GM12878 (cell line): Measurements from ENCODE around the gene MAGI1. TPM values are rescaled to one million over a fixed set of nuclear protein-coding genes. Genes with fewer than 3 reads are reported as not detected.

ENCODE experiments used
- ATAC-seq: fragments of 200-7000 bp; cut with Tn5 transposase; 3 replicates; pipeline ENCODE4 v1.9.1; 2020; ENCODE audit warnings: mild to moderate bottlenecking, moderate library complexity
- BruUV-seq: library from RNA; stranded (reverse); fragments of 400-500 nt; replicated peaks from 2 replicates; lab custom pipeline; 2021; lab: Mats Ljungman, UMichigan
- CTCF ChIA-PET: fragments of 300-600 bp; sonication (Branson Sonifier 250); formaldehyde crosslinking; extraction: SDS; loops from one replicate; lab custom pipeline; 2021; ENCODE audit warnings: inconsistent platforms; lab: Yijun Ruan, JAX
- POLR2A ChIA-PET: fragments of 350-600 bp; formaldehyde crosslinking; extraction: SDS; loops from one replicate; lab custom pipeline; 2021; ENCODE audit warnings: inconsistent platforms; lab: Charles Lee
- RAD21 ChIA-PET: fragments of 300-600 bp; sonication (Branson Sonifier 250); formaldehyde crosslinking; loops from one replicate; lab custom pipeline; 2023; ENCODE audit warnings: antibody characterized with exemption; ENCODE audit not compliant: unreplicated experiment; lab: Charles Lee
- SMC1A ChIA-PET: fragments of 300-600 bp; sonication (Branson Sonifier 250); formaldehyde crosslinking; loops from one replicate; lab custom pipeline; 2023; ENCODE audit not compliant: unreplicated experiment, uncharacterized antibody; lab: Charles Lee
- DNase-seq: peaks from one replicate; pipeline ENCODE4 v3.0.0-alpha.2; 2011; ENCODE audit warnings: low read depth, low spot score
- FAIRE-seq: peaks from 3 replicates; lab custom pipeline; 2011; peaks lifted over from hg19 to GRCh38; lab: Jason Lieb, UNC
- H2AFZ ChIP-seq: 2 replicates; pipeline ENCODE4 v1.6.0; 2011; ENCODE audit warnings: low read depth, low read length, control low read depth; ENCODE audit not compliant: control insufficient read depth
- H3K27ac ChIP-seq: 2 replicates; pipeline ENCODE4 v1.5.1; 2011; ENCODE audit warnings: control low read depth; ENCODE audit not compliant: control insufficient read depth, insufficient read depth
- H3K27me3 ChIP-seq, 2 experiments: replicated peaks in 1 of 2; 2 replicates each; pipeline versions ENCODE4 v1.6.0 to v1.6.1; 2011; ENCODE audit warnings: low read length in 1 of 2; ENCODE audit not compliant: control insufficient read depth in 2 of 2, insufficient read depth in 2 of 2
- H3K36me3 ChIP-seq, 2 experiments: 2 replicates each; pipeline ENCODE4 v1.5.1; 2011; ENCODE audit warnings: low read length in 1 of 2; ENCODE audit not compliant: control insufficient read depth in 2 of 2, insufficient read depth in 2 of 2
- H3K4me1 ChIP-seq: 2 replicates; pipeline ENCODE4 v1.6.1; 2011; ENCODE audit warnings: mild to moderate bottlenecking, low read length, moderate library complexity, mixed read lengths; ENCODE audit not compliant: control insufficient read depth, insufficient read depth
- H3K4me2 ChIP-seq: 2 replicates; pipeline ENCODE4 v1.6.0; 2011; ENCODE audit warnings: control low read depth; ENCODE audit not compliant: control insufficient read depth, insufficient read depth
- H3K4me3 ChIP-seq: fragments of 200-600 bp; sonication (generic); 2 replicates; pipeline ENCODE4 v1.5.1; 2016
- H3K79me2 ChIP-seq: 2 replicates; pipeline ENCODE4 v1.6.0; 2011; ENCODE audit warnings: low read length; ENCODE audit not compliant: control insufficient read depth, insufficient read depth
- H3K9ac ChIP-seq: 2 replicates; pipeline ENCODE4 v1.8.0; 2011; ENCODE audit warnings: low read length, control low read depth, mixed read lengths; ENCODE audit not compliant: control insufficient read depth, insufficient read depth
- H3K9me3 ChIP-seq: replicated peaks from 3 replicates; pipeline ENCODE4 v1.5.1; 2011; ENCODE audit warnings: mild to moderate bottlenecking, low read length; ENCODE audit not compliant: control insufficient read depth, insufficient read depth
- H4K20me1 ChIP-seq: 2 replicates; pipeline ENCODE4 v1.6.0; 2011; ENCODE audit not compliant: control insufficient read depth, insufficient read depth
- BCL11A ChIP-seq: IDR thresholded peaks from 2 replicates; pipeline ENCODE4 v1.6.1; 2011; ENCODE audit warnings: low read depth, low read length
- BHLHE40 ChIP-seq, 2 experiments: fragments of 450-650 bp in 1 of 2; IDR thresholded peaks; 2 replicates each; pipeline ENCODE4 v1.6.1; 2011 to 2017; ENCODE audit warnings: low read depth in 2 of 2, borderline replicate concordance in 1 of 2, improper control_type of control experiment in 1 of 2, low read length in 1 of 2, mild to moderate bottlenecking in 1 of 2
- BMI1 ChIP-seq: fragments of 450-650 bp; IDR thresholded peaks from 2 replicates; pipeline ENCODE4 v1.6.1; 2016; ENCODE audit warnings: mild to moderate bottlenecking, moderate library complexity, borderline replicate concordance
- CEBPZ ChIP-seq: fragments of 150-350 bp; IDR thresholded peaks from 2 replicates; pipeline ENCODE4 v1.6.1; 2016; ENCODE audit warnings: low read depth, low read length
- HCFC1 ChIP-seq: fragments of 150-350 bp; IDR thresholded peaks from 2 replicates; pipeline ENCODE4 v1.6.1; 2014; ENCODE audit warnings: low read length
- JUNB ChIP-seq: IDR thresholded peaks from 2 replicates; pipeline ENCODE4 v1.6.1; 2016; ENCODE audit warnings: antibody characterized with exemption, mild to moderate bottlenecking
- MAX ChIP-seq: IDR thresholded peaks from 2 replicates; pipeline ENCODE4 v1.6.1; 2012; ENCODE audit warnings: low read depth, low read length, improper control_type of control experiment
- NFYB ChIP-seq: IDR thresholded peaks from 2 replicates; pipeline ENCODE4 v1.6.1; 2011; ENCODE audit warnings: low read depth, mild to moderate bottlenecking, low read length, improper control_type of control experiment, moderate library complexity; ENCODE audit not compliant: insufficient read depth
- REST ChIP-seq: IDR thresholded peaks from 2 replicates; pipeline ENCODE4 v1.6.1; 2012; ENCODE audit warnings: mild to moderate bottlenecking, low read depth, low read length
- SP1 ChIP-seq: IDR thresholded peaks from one replicate; pipeline ENCODE4 v1.6.1; 2011; ENCODE audit warnings: low read depth, low read length
- SRF ChIP-seq, 2 experiments: IDR thresholded peaks; 2 replicates each; pipeline ENCODE4 v1.6.1; 2011; ENCODE audit warnings: low read depth in 2 of 2, low read length in 2 of 2, mild to moderate bottlenecking in 1 of 2, moderate library complexity in 1 of 2
- SUZ12 ChIP-seq: fragments of 200-600 bp; sonication (generic); IDR thresholded peaks from one replicate; pipeline ENCODE4 v1.6.1; 2018; ENCODE audit warnings: antibody characterized with exemption, mild to moderate bottlenecking; ENCODE audit not compliant: unreplicated experiment
- ZBED1 ChIP-seq: IDR thresholded peaks from 2 replicates; pipeline ENCODE4 v1.6.1; 2016; ENCODE audit warnings: borderline replicate concordance
- WGBS: methylation state at CpG from one replicate; pipeline ENCODE4 v1.1.6; 2016; ENCODE audit warnings: low lambda C conversion rate; ENCODE audit not compliant: insufficient replicate concordance, insufficient coverage; ENCODE audit errors: missing lambda C conversion rate; 5-methylcytosine and 5-hydroxymethylcytosine counted together
- in situ Hi-C: fragments of 300-500 bp; cut with MboI; formaldehyde crosslinking; loops from 9 replicates; pipeline ENCODE4 v1.14.3; 2018; ENCODE audit warnings: mixed read lengths
- intact Hi-C: fragments of 100-400 bp; cut with micrococcal nuclease; formaldehyde crosslinking; loops from one replicate; pipeline ENCODE4 v1.14.2; 2022; ENCODE audit not compliant: unreplicated experiment
- polyA plus RNA-seq, 11 experiments: library from polyadenylated mRNA; depleted of rRNA in 4 of 11; unstranded in 6 of 11; stranded (reverse) in 5 of 11; fragments of >200 nt; fragmentation: Nextera tagmentation in 4 of 11; fragmentation: Illumina TruSeq in 1 of 11; extraction: Ambion mirVana in 4 of 11; extraction: Trizol in 1 of 11; gene quantifications; 1 replicate in 1 of 11; 2 replicates in 10 of 11; pipeline versions ENCODE4 v1.2.1 to v1.2.3, GENCODE V29; 2011 to 2016; ENCODE audit warnings: inconsistent platforms in 2 of 11, missing spikeins in 2 of 11, low read depth in 1 of 11
- total RNA-seq, 4 experiments: library from RNA; depleted of rRNA in 3 of 4; stranded (reverse); fragments of >200 nt in 3 of 4; fragmentation: Illumina TruSeq in 1 of 4; extraction: Trizol in 1 of 4; gene quantifications; 2 replicates each; pipeline versions ENCODE4 v1.2.1 to v1.2.3, GENCODE V29; 2013 to 2021

Gene MAGI1
- total and polyA plus RNA-seq, 10 of the 15 experiments (the other 5 are each of a cell fraction or from before 2014, with no cell fraction given): 0.02 to 3.3 (median 0.29) TPM; not detected in 1

- TF ChIP-seq BHLHE40 (IDR thresholded peaks at IDR 0.05; ENCODE audit: borderline replicate concordance in 1 of 2, low read depth in 2 of 2, low read length in 1 of 2): no peak
- TF ChIP-seq JUNB: no peak
- no peak for TF ChIP-seq SP1
- TF ChIP-seq HCFC1: no peak
- no peak for TF ChIP-seq CEBPZ
- TF ChIP-seq MAX: no peak
Measured at GRCh38 chr3:65936908-65937638, 101.6 kb downstream of the MAGI1 start (continued).

GRCh38 chr3:65935724-65936123, 103.0 kb downstream of the MAGI1 start:
- no peak for FAIRE-seq
- no peak for ATAC-seq
- WGBS: 0% methylated on average over 1 of the region's 1 CpG
- Histone ChIP-seq H3K9ac (no peak overlapping the region), H3K79me2 (no peaks in the 10 kb centered on the region), H3K4me2 (no peak overlapping the region), H3K27me3 (no peaks in the 10 kb centered on the region), H3K4me3 (no peak overlapping the region), H3K9me3 (no peaks in the 10 kb centered on the region), H3K36me3 (no peaks in the 10 kb centered on the region), H3K4me1 (no peaks in the 10 kb centered on the region), H2AFZ (no peak overlapping the region), H4K20me1 (no peaks in the 10 kb centered on the region), H3K27ac (no peak overlapping the region)
- POLR2A ChIA-PET: no interaction called here
- no TSS peak for BruUV-seq
- no peak for TF ChIP-seq BHLHE40 (IDR thresholded peaks at IDR 0.05; ENCODE audit: borderline replicate concordance in 1 of 2, low read depth in 2 of 2, low read length in 1 of 2)
- TF ChIP-seq SRF (IDR thresholded peaks at IDR 0.05; ENCODE audit: low read depth in 2 of 2, low read length in 2 of 2): no peak
- peak; percentile 48; the same call in 1 of the 2 replicates for TF ChIP-seq REST
- TF ChIP-seq ZBED1: no peak
- no peak for TF ChIP-seq BMI1
- no peak for TF ChIP-seq SUZ12
- no peak for TF ChIP-seq NFYB
- no peak for TF ChIP-seq BCL11A
- no peak for DNase-seq
- intact Hi-C loops (no loop called here), in situ Hi-C loops (no loop called here)
- SMC1A ChIA-PET: interaction anchor here (1.1 kb wide), 1 partner anchor 13 kb away, joined by 3 read pairs; no protein-coding TSS in a partner anchor
- CTCF ChIA-PET: no interaction called here
- RAD21 ChIA-PET: no interaction called here
